Naive B cell (primary cell): ENCODE results near the gene ITGAD. TPM values are rescaled to one million over a fixed set of nuclear protein-coding genes. Genes with fewer than 3 reads are reported as not detected.

ENCODE experiments used
- ATAC-seq, 2 donors: fragments of 150-1000 bp; cut with Tn5 transposase; 2 replicates each; pipeline ENCODE4 v1.10.0; 2021; ENCODE audit warnings: low read depth in 2 of 2, mild to moderate bottlenecking in 2 of 2, moderate library complexity in 2 of 2
- DNase-seq: peaks from one replicate; pipeline ENCODE4 v3.0.0; 2022
- H3K27ac Mint-ChIP-seq, 6 donors: one replicate each; pipeline ENCODE4 v1.8.0; 2020 to 2022; ENCODE audit warnings: mild to moderate bottlenecking in 6 of 6, mixed read lengths in 6 of 6, moderate library complexity in 5 of 6, inconsistent platforms in 2 of 6
- H3K27me3 Mint-ChIP-seq, 3 donors: one replicate each; pipeline ENCODE4 v1.8.0; 2021 to 2022; ENCODE audit warnings: mixed read lengths in 3 of 3, mild to moderate bottlenecking in 1 of 3
- H3K36me3 Mint-ChIP-seq, 2 donors: one replicate each; pipeline ENCODE4 v1.8.0; 2020 to 2022; ENCODE audit warnings: mixed read lengths in 2 of 2, inconsistent platforms in 1 of 2, mild to moderate bottlenecking in 1 of 2
- H3K4me1 Mint-ChIP-seq, 3 donors: one replicate each; pipeline ENCODE4 v1.8.0; 2020 to 2022; ENCODE audit warnings: mixed read lengths in 3 of 3, inconsistent platforms in 1 of 3, mild to moderate bottlenecking in 1 of 3, moderate library complexity in 1 of 3
- H3K4me3 Mint-ChIP-seq, 8 donors: one replicate each; pipeline ENCODE4 v1.8.0; 2020 to 2022; ENCODE audit warnings: mild to moderate bottlenecking in 8 of 8, mixed read lengths in 8 of 8, moderate library complexity in 8 of 8, inconsistent platforms in 2 of 8
- H3K9me3 Mint-ChIP-seq, 7 donors: one replicate each; pipeline ENCODE4 v1.8.0; 2020 to 2022; ENCODE audit warnings: mixed read lengths in 7 of 7, mild to moderate bottlenecking in 5 of 7, inconsistent platforms in 2 of 7, moderate library complexity in 1 of 7
- polyA plus RNA-seq, 6 donors: library from polyadenylated mRNA; unstranded; fragments of 300-500 nt; fragmentation: Illumina TruSeq; gene quantifications; one replicate each; pipeline ENCODE4 v1.2.3, GENCODE V29; 2021; ENCODE audit warnings: low read depth in 6 of 6

Gene ITGAD
- polyA plus RNA-seq, 6 donors from 2014 or later: not detected

DNA sequence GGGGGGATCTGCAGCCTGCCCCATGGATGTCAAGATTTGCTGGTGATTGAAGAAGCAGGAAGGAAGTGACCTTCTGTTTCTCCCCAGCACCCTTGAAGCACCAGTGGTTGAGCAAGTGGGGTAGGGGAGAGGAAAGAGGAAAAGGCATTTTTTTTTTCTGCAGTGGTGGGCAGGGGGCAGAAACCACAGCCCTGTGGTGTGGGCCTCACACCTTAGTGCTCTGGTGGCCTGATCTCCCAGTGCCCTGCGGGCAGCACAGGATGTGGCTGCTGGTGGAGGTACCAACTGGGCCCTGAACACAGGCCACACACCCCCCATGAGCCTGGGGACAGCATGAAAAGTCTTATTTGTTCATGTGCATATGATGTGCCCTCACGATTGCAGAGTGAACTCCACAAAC, 7.1 kb downstream of the ITGAD start:
- Mint-ChIP-seq H3K4me3 (no peak overlapping the region), H3K4me1 (peaks cover 2 to 11% (median 5%) of the 10 kb centered on the region in 3 donors), H3K36me3 (peaks cover 8 to 14% of the 10 kb centered on the region in 2 donors), H3K9me3 (peaks cover 5 to 15% (median 10%) of the 10 kb centered on the region in 7 donors), H3K27me3 (peaks cover 0 to 23% (median 6%) of the 10 kb centered on the region in 3 donors), H3K27ac (no peak overlapping the region)
- ATAC-seq (no peak), DNase-seq (no peak)

DNA sequence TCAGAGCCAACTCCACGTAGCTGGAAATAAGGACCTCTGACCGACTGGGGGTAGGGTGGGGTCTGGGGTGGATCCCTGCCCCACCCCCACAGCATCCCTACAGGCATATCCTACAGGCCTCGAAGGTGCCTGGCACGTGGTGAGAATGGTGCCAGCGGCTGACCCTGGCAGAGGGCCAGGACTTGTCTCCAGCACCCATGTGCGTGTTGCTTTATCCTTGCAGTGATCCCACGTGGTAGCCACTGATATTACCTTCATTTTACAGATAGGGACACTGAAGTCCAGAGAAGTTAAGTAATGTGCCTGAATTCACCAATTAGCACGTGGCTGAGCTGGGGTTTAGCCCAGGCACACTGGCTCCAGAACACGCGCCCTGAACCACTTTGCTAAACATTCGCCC, 8.3 kb downstream of the ITGAD start:
- DNase-seq (no peak), ATAC-seq (no peak)
- Mint-ChIP-seq H3K9me3 (peaks cover 5 to 15% (median 10%) of the 10 kb centered on the region in 7 donors), H3K27me3 (peaks cover 0 to 16% (median 0%) of the 10 kb centered on the region in 3 donors), H3K4me1 (peaks cover 2 to 11% (median 5%) of the 10 kb centered on the region in 3 donors), H3K4me3 (no peak overlapping the region), H3K36me3 (peaks cover 8 to 14% of the 10 kb centered on the region in 2 donors), H3K27ac (no peak overlapping the region)

DNA sequence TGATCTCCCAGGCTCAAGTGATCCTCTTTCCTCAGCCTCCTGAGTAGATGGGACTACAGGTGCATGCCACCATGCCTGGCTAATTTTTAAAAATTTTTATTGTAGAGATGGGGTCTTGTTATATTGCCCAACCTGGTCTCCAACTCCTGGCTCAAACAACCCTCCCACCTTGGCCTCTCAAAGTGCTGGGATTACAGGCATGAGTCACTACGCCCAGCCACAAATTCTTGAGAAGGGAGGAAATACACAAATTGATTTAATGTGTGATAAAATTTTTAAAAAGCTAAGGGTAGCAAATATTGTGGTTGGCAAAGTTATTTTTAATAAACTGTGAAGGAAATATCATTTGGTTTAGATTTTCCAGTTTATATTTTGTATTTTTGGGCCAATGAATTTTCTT, 9.6 kb downstream of the ITGAD start:
- peaks cover 8 to 14% of the 10 kb centered on the region in 2 donors for H3K36me3 Mint-ChIP-seq
- peaks cover 0 to 23% (median 0%) of the 10 kb centered on the region in 3 donors for H3K27me3 Mint-ChIP-seq
- no peak for ATAC-seq
- no peak for DNase-seq
- H3K4me3 Mint-ChIP-seq: no peak overlapping the region
- H3K27ac Mint-ChIP-seq: no peak overlapping the region
- H3K9me3 Mint-ChIP-seq: peaks cover 5 to 15% (median 10%) of the 10 kb centered on the region in 7 donors
- H3K4me1 Mint-ChIP-seq: peaks cover 2 to 11% (median 5%) of the 10 kb centered on the region in 3 donors

DNA sequence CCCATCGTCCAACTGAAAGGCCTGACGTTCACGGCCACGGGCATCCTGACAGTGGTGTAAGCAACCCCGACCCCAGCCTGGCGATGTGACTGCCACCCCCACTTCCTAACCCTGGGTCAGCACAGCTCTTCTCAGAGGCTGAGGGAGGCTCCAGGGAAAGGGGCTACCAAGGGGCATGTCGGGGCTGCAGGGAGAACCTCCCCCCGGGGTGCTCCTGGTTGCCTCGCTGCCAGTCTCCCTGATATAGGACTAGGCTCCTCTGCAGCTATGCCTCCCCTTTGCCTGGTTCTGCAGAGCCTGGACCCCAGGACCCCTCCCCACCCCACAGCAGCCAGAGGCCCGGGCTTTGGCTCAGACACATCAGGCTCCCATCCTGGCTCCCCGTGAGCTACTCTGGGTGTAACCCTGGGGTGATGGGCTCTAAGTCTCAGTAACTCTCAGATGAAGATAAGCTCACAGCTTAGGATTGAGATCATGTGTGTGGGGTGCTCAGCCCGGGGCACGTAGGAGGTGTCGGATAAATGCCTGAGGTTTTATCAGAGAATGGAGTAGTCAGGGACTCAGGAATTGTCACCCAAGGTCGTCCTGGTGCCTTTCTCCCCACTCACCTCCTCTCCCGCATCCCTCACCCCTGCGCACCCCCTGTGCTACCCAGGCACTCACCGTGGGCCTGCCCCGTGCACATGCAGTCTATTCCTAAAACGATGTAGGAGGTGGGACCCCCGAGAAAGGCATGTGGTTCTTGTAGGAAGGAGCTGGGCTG, 10.6 kb downstream of the ITGAD start:
- Mint-ChIP-seq H3K36me3 (peaks cover 8 to 14% of the 10 kb centered on the region in 2 donors), H3K4me1 (peaks cover 2 to 11% (median 5%) of the 10 kb centered on the region in 3 donors), H3K9me3 (peaks cover 3 to 15% (median 9%) of the 10 kb centered on the region in 7 donors), H3K4me3 (no peak overlapping the region), H3K27ac (no peak overlapping the region), H3K27me3 (peaks cover 7 to 29% (median 7%) of the 10 kb centered on the region in 3 donors)
- no peak for ATAC-seq
- DNase-seq: no peak

DNA sequence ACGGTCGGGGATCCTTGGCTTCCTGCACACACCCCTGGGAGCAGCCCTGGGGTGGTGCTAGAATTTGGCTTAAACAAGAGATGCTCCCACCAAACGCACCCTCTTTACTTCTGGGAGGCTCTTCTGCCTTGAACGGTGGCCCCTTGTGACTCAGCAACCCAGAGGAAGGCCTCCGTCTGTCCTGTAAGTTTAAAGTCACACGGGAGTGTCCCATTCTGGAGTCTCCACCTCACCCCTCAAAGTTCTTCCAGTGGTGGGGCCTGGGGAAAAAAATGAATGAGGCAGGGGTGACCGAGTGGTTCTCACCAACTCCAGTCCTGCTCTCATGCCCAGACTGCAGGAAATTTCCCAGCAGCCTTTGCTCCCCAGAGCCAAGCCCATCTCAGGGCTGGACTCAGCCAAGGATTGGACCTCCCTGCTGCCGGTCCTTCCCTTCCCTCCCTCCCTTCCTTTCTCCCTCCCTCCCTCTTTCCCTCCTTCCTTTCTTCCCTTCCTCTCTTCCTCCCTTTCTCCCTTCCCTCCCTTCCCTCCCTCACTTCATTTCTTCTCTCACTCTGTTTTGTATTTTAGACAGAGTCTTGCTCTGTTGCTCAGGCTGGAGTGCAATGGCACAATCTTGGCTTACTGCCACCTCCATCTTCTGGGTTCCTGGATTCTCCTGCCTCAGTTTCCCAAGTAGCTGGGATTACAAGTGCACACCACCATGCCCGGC, 11.4 kb downstream of the ITGAD start:
- no peak overlapping the region for H3K27ac Mint-ChIP-seq
- peaks cover 0 to 9% (median 5%) of the 10 kb centered on the region in 7 donors for H3K9me3 Mint-ChIP-seq
- no peak for DNase-seq
- H3K27me3 Mint-ChIP-seq: peaks cover 7 to 28% (median 10%) of the 10 kb centered on the region in 3 donors
- H3K4me3 Mint-ChIP-seq: no peak overlapping the region
- peaks cover 2 to 6% (median 5%) of the 10 kb centered on the region in 3 donors for H3K4me1 Mint-ChIP-seq
- H3K36me3 Mint-ChIP-seq: peaks cover 4 to 6% of the 10 kb centered on the region in 2 donors
- no peak for ATAC-seq

DNA sequence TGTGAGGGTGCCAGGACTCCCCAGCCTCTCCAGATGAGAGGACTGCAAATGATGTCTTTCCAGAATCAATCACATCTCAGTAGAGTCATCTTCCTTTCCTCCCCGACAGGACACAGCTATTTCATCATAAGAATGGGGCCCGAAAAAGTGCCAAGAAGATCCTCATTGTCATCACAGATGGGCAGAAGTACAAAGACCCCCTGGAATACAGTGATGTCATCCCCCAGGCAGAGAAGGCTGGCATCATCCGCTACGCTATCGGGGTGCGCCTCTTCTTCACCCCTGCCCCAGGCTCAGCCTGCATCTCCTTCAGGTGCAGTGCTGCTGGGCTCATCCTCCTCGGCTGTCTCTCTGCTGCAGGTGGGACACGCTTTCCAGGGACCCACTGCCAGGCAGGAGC, 14.3 kb downstream of the ITGAD start:
- Mint-ChIP-seq H3K9me3 (no peaks in the 10 kb centered on the region), H3K4me1 (no peaks in the 10 kb centered on the region), H3K27me3 (peaks cover 7 to 33% (median 24%) of the 10 kb centered on the region in 3 donors), H3K36me3 (no peaks in the 10 kb centered on the region), H3K4me3 (no peak overlapping the region), H3K27ac (no peak overlapping the region)
- ATAC-seq: no peak
- no peak for DNase-seq

DNA sequence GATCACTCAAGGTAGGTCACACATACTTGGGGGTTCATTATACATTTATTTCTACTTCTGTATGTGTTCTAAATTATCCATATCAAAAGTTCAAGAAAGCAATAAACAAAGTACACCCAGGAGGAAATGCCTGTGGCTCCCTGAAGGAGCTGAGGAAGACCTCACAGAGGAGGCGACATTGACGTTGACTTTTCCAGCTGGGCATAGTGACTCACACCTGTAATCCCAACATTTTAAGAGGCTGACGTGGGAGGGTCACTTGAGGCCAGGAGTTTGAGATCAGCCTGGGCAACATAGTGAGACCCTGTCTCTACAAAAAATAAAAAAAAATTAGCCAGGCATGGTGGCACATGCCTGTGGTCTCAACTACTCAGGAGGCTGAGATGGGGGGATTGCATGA, 16.3 kb downstream of the ITGAD start:
- Mint-ChIP-seq H3K27ac (peak overlapping the region in 1 of 6 donors; percentile 63), H3K4me3 (peak overlapping the region in 1 of 8 donors; percentile 35), H3K36me3 (no peaks in the 10 kb centered on the region), H3K4me1 (peaks cover 0 to 8% (median 6%) of the 10 kb centered on the region in 3 donors), H3K9me3 (no peaks in the 10 kb centered on the region), H3K27me3 (peaks cover 12 to 43% (median 40%) of the 10 kb centered on the region in 3 donors)
- DNase-seq (no peak), ATAC-seq (no peak)

DNA sequence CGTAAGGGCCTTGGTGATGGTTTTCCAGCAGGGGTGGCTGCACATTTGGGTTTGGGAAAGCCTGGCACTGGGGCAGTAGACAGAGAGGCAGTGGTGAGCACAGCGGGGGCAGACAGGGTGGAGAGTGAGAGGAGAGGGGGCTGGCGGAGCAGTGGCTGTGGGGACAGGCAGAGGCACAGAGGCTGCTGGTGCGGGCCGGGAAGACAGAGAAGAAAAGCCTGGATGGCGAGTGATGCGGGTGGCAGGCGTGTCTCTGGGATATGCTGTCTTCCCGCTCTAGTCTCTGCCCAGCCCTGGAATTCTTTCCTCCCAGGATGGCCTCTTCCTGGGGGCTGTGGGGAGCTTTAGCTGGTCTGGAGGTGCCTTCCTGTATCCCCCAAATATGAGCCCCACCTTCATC, 16.9 kb downstream of the ITGAD start:
- Mint-ChIP-seq H3K27ac (no peak overlapping the region), H3K36me3 (no peaks in the 10 kb centered on the region), H3K4me3 (no peak overlapping the region), H3K9me3 (no peaks in the 10 kb centered on the region), H3K4me1 (peaks cover 0 to 8% (median 6%) of the 10 kb centered on the region in 3 donors), H3K27me3 (peaks cover 16 to 49% (median 44%) of the 10 kb centered on the region in 3 donors)
- DNase-seq (no peak), ATAC-seq (no peak)

DNA sequence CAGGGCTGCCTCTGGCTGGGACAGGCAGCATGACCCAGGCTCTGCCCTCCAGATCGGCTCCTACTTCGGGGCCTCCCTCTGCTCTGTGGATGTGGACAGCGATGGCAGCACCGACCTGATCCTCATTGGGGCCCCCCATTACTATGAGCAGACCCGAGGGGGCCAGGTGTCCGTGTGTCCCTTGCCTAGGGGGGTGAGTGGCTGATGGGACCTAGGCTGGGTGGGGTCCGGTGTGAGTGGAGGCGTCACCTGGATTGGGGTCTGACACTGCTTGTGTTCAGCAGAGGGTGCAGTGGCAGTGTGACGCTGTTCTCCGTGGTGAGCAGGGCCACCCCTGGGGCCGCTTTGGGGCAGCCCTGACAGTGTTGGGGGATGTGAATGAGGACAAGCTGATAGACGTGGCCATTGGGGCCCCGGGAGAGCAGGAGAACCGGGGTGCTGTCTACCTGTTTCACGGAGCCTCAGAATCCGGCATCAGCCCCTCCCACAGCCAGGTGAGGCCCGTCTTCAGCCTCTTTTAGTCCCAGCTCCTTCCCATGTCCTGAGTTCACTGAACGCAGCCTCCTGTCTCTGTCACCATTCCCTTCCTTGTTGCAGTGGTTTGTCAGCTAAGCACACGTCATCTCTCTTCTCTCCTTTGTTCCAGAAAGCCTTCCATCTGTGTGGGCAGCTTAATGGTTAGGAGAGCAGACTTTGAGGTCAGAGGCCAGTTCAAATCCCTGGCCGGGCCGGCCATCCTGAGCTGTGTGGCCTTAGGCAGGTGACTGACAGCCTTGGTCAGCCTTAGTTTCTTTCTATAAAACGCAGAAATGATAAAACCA, 18.1 kb downstream of the ITGAD start:
- Mint-ChIP-seq H3K36me3 (no peaks in the 10 kb centered on the region), H3K4me1 (peaks cover 0 to 8% (median 6%) of the 10 kb centered on the region in 3 donors), H3K27me3 (peaks cover 24 to 61% (median 56%) of the 10 kb centered on the region in 3 donors), H3K27ac (peak overlapping the region in 1 of 6 donors; percentile 69), H3K9me3 (no peaks in the 10 kb centered on the region), H3K4me3 (no peak overlapping the region)
- DNase-seq: no peak
- ATAC-seq: no peak

DNA sequence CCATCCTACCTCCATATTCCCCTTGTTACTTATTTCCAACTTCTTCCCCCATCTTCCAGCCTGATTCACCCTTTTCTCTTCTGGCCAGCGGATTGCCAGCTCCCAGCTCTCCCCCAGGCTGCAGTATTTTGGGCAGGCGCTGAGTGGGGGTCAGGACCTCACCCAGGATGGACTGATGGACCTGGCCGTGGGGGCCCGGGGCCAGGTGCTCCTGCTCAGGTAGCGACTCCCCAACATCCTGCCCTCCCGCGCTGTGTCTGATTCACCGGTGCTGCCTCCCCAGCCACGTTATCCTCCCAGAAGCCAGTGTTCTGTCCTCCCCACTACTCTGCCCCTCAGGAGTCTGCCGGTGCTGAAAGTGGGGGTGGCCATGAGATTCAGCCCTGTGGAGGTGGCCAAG, 19.6 kb downstream of the ITGAD start:
- Mint-ChIP-seq H3K4me3 (no peak overlapping the region), H3K36me3 (peaks cover 0 to under 1% of the 10 kb centered on the region in 2 donors), H3K4me1 (peaks cover 0 to 8% (median 6%) of the 10 kb centered on the region in 3 donors), H3K27me3 (peaks cover 24 to 64% (median 60%) of the 10 kb centered on the region in 3 donors), H3K27ac (peak overlapping the region in 1 of 6 donors; percentile 85), H3K9me3 (peaks cover 0 to 1% (median 0%) of the 10 kb centered on the region in 7 donors)
- DNase-seq (no peak), ATAC-seq (no peak)

DNA sequence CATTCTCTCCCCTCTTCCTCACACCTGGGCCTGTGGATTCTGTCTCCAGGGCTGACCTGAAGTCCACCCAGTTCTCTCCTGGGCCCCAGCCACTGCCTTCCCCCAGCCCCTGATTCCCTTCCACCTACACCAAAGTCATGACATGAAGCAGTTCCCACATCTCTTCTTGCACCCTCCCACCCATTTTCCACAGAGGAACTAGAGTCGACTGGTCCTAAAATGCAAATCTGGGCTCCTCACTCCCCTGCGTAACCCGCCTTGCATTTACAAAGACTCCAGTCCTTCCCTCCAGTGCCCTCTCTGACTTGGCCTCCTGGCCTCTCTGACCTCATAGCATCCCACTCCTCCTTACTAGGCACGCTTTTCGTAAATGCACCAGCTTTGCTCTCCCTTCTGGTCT, 20.2 kb downstream of the ITGAD start:
- Mint-ChIP-seq H3K27ac (peak overlapping the region in 1 of 6 donors; percentile 4), H3K27me3 (peaks cover 21 to 68% (median 61%) of the 10 kb centered on the region in 3 donors), H3K36me3 (peaks cover 0 to 7% of the 10 kb centered on the region in 2 donors), H3K4me1 (peaks cover 0 to 8% (median 6%) of the 10 kb centered on the region in 3 donors), H3K4me3 (peak overlapping the region in 1 of 8 donors; percentile 37), H3K9me3 (peaks cover 0 to 6% (median 2%) of the 10 kb centered on the region in 7 donors)
- ATAC-seq (no peak), DNase-seq (no peak)

DNA sequence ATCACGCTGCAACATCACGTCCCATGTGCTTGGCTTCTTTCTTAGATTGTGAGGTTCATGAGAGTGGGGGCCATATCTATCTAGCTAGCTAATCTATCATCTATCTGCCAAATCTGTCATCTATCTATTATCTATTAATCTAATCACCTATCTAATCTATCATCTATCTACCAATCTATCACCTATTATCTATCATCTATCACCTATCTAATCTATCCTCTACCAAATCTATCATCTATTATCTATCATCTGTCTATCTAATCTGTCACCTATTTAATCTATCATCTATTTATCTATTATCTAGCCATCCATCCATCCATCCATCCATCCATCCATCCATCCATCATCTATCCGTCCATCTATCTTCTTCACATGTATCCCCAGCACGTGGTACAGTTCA, 20.8 kb downstream of the ITGAD start:
- H3K4me3 Mint-ChIP-seq: no peak overlapping the region
- peaks cover 17 to 65% (median 58%) of the 10 kb centered on the region in 3 donors for H3K27me3 Mint-ChIP-seq
- no peak overlapping the region for H3K27ac Mint-ChIP-seq
- DNase-seq (no peak), ATAC-seq (no peak)
- peaks cover 0 to 8% of the 10 kb centered on the region in 2 donors for H3K36me3 Mint-ChIP-seq
- peaks cover 0 to 8% (median 6%) of the 10 kb centered on the region in 3 donors for H3K4me1 Mint-ChIP-seq
- H3K9me3 Mint-ChIP-seq: peaks cover 0 to 6% (median 2%) of the 10 kb centered on the region in 7 donors

DNA sequence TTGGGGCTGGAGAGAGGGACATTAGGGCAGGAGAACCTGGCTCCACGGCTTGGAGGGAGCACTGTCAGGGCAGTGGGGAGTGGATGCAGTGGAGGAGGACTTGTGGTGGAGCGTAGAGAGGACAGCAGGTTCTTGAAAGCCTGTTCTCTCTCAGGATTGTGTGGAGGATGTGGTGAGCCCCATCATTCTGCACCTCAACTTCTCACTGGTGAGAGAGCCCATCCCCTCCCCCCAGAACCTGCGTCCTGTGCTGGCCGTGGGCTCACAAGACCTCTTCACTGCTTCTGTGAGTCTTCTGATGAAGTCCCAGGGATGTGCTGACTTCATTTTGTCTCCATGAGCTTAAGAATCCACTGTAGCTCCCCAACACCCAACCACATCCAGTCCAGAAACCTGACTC, 21.6 kb downstream of the ITGAD start:
- peak overlapping the region in 3 of 6 donors; percentile 12 to 33 (median 26) for H3K27ac Mint-ChIP-seq
- DNase-seq (no peak), ATAC-seq (no peak)
- H3K4me1 Mint-ChIP-seq: peaks cover 0 to 8% (median 6%) of the 10 kb centered on the region in 3 donors
- peaks cover 0 to 8% of the 10 kb centered on the region in 2 donors for H3K36me3 Mint-ChIP-seq
- no peak overlapping the region for H3K4me3 Mint-ChIP-seq
- H3K27me3 Mint-ChIP-seq: peaks cover 17 to 61% (median 55%) of the 10 kb centered on the region in 3 donors
- peaks cover 0 to 6% (median 2%) of the 10 kb centered on the region in 7 donors for H3K9me3 Mint-ChIP-seq
